Brain microvascular endothelial cell (primary cell): ENCODE measurements around the gene DRAXIN.

ENCODE experiments used
- DNase-seq: peaks from one replicate; pipeline ENCODE4 v3.0.0-alpha.2; 2020
- H3K27ac ChIP-seq: fragments of 250-450 bp; sonication (Bioruptor Pico); 2 replicates; pipeline ENCODE4 v1.5.1; 2020; ENCODE audit warnings: mild to moderate bottlenecking, moderate library complexity
- H3K27me3 ChIP-seq: fragments of 250-450 bp; sonication (Bioruptor Pico); replicated peaks from 2 replicates; pipeline ENCODE4 v1.5.1; 2020; ENCODE audit warnings: mild to moderate bottlenecking
- H3K36me3 ChIP-seq: fragments of 250-450 bp; sonication (Bioruptor Pico); replicated peaks from 2 replicates; pipeline ENCODE4 v1.5.1; 2020; ENCODE audit warnings: mild to moderate bottlenecking
- H3K4me3 ChIP-seq: 2 replicates; pipeline ENCODE4 v1.5.1; 2011; ENCODE audit warnings: low read depth, mild to moderate bottlenecking, control low read depth, low read length, moderate library complexity
- CTCF ChIP-seq: IDR thresholded peaks from 2 replicates; pipeline ENCODE4 v1.5.1; 2011; ENCODE audit warnings: low read depth, mild to moderate bottlenecking, moderate library complexity, low read length, control low read depth, inconsistent platforms; ENCODE audit errors: missing control alignments
- in situ Hi-C: cut with HindIII; loops from 2 replicates; pipeline ENCODE4 v1.10.0; 2017; ENCODE audit warnings: low sequenced_read_pairs, low pct_ligation_motif_present

Gene DRAXIN

GRCh38 chr1:11719313-11720032, 28.0 kb downstream of the DRAXIN start:
- H3K27ac ChIP-seq: no peak overlapping the region
- DNase-seq: peak; percentile 47
- H3K36me3 ChIP-seq: no peaks in the 10 kb centered on the region
- peak overlapping the region; percentile 26 for H3K4me3 ChIP-seq
- TF ChIP-seq CTCF: peak; percentile 98
- in situ Hi-C loops: no loop called here
- H3K27me3 ChIP-seq: no peaks in the 10 kb centered on the region

GRCh38 chr1:11720033-11720376, 28.5 kb downstream of the DRAXIN start:
- no peak for DNase-seq
- no peaks in the 10 kb centered on the region for H3K27me3 ChIP-seq
- in situ Hi-C loops: no loop called here
- no peak overlapping the region for H3K4me3 ChIP-seq
- H3K27ac ChIP-seq: no peak overlapping the region
- no peak for TF ChIP-seq CTCF
- no peaks in the 10 kb centered on the region for H3K36me3 ChIP-seq

- no peak for TF ChIP-seq CTCF
- H3K27me3 ChIP-seq: no peaks in the 10 kb centered on the region
- H3K4me3 ChIP-seq: no peak overlapping the region
- DNase-seq: no peak
- in situ Hi-C loops: no loop called here
- H3K27ac ChIP-seq: no peak overlapping the region
- no peaks in the 10 kb centered on the region for H3K36me3 ChIP-seq
These were observed 29.0 kb downstream of the DRAXIN start for GRCh38 chr1:11720525-11720924.

DNA sequence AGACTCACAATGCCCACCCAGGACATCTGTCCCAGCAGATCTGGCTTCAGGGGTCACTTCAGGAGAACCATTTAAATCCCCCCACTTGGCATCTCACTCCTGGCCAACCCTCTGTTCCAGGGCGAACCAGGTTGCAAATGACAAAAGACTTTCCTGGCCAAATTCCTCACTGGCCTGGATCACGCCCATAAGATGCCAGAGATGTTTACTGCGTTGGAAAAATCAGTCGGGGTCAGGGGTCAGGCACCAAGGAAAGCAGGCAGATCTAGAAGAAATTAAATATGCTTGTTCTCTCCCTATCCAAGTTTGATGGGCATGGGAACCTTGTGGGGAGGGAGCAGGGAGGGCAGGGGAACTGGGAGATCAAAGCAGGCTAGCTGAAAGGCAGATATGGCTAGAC, 29.8 kb downstream of the DRAXIN start:
- H3K36me3 ChIP-seq: no peaks in the 10 kb centered on the region
- no peak overlapping the region for H3K27ac ChIP-seq
- in situ Hi-C loops: no loop called here

GRCh38 chr1:11722538-11722937, 31.0 kb downstream of the DRAXIN start:
- TF ChIP-seq CTCF: no peak
- in situ Hi-C loops: no loop called here
- no peak for DNase-seq
- H3K36me3 ChIP-seq: no peaks in the 10 kb centered on the region
- no peak overlapping the region for H3K4me3 ChIP-seq
- no peak overlapping the region for H3K27ac ChIP-seq
- no peaks in the 10 kb centered on the region for H3K27me3 ChIP-seq

More for the DNA sequence above, 29.8 kb downstream of the DRAXIN start:
- DNase-seq: no peak
- no peaks in the 10 kb centered on the region for H3K27me3 ChIP-seq
- no peak overlapping the region for H3K4me3 ChIP-seq
- no peak for TF ChIP-seq CTCF

DNA sequence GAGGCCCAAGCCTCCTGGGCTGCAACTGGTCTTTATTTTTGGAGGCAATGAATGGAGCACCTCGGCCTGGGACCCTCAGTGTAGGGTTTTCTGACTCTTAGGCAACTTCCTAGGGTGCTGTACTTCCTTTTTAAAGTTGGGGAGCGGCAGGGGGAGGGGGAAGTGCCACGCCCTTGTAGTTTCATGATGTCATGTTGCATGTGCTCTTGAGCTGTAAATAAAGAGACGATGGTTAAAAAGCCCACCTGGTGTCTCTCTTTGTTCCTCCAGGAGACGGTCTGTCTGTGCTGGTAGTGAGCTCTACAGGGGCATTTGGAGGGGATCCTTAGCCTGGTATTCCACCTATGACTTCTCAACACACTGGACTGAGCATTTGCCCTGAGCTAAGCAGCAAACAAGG, 34.1 kb downstream of the DRAXIN start:
- DNase-seq: no peak
- TF ChIP-seq CTCF: no peak
- Histone ChIP-seq H3K27ac (no peak overlapping the region), H3K36me3 (no peaks in the 10 kb centered on the region), H3K4me3 (no peak overlapping the region), H3K27me3 (no peaks in the 10 kb centered on the region)
- in situ Hi-C loops: no loop called here
